Glomerular endothelial cell (primary cell): ENCODE results near the gene PAK6. TPM values are rescaled to one million over a fixed set of nuclear protein-coding genes. Genes with fewer than 3 reads are reported as not detected.

Experiments used
- DNase-seq: peaks from one replicate; pipeline ENCODE4 v3.0.0-alpha.2; 2011; ENCODE audit warnings: low read depth, low spot score; ENCODE audit errors: extremely low read depth
- total RNA-seq: library from RNA; depleted of rRNA; stranded (reverse); fragments of >200 nt; gene quantifications from 2 replicates; pipeline ENCODE4 v1.2.3, GENCODE V29; 2015

Gene PAK6
- total RNA-seq, 1 donor from 2014 or later: not detected

DNA sequence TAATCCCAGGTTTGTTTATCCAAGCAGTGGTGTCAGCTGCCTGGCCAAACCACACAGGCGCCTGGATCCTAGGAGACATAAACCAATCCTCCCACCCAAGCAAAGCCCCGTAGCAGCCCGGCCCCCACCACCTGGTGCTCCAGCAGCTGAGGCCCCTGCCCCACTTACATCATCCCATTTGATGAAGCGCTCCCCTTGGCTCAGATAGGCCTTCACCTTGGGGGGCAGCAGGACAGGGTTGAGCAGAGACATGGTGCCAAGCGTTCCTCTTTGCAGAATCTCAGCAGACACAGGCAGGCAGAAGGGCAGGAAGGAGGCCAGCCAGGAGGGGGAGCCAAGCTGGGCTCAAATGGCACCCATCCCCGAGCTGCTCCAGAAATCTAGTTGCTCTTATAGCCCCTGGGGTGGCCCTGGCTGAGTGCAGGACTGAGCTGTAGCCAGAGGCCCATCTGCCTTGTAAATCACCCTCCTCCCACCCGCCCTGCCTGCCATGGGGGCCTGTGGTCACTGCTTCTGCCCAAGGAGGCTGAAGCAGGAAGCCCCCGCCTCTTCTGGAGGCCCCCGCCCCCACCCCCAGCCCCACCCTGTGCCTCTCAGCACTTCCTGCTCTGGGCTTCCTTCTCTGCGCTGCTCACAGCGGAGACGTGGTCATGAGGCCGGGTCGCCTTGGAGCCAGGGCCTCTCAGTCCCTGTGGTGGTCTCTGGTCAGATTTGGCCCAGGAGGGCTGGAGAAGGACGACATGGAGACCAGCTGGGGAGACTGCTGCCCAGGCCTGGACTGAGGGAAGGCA, 68.8 kb downstream of the PAK6 start, which contains the start of gene PLCB2:
Gene PLCB2, minus strand, starts transcription at position 515 of the 791 bp plus-strand sequence. Its CDS starts 263 bp downstream, at position 252.
- no peak for DNase-seq

DNA sequence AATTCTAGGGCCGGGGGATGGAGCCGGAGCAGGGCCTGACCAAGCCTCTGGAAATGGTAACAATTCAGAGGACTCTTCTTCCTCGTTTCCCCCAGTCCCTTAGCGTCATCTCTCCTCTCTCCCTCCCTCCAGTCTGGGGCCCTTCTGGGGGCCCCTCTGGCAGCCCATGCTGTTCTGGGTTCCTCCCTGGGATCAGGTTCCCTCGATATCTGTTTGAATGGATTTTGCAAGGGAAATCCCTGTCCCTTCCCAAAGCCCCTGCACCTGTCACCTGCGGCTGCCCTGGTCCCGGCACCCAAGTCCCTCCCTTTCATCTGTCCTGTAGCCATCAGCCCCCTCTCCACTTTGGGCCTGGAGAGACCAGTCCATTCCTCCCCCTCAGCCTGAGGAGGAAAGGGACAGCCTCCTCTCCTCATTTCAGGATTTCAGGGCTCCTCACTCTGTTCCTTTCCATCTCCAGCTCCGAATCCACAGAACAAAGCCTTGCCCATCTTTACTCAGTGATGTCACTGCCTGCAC, 70.5 kb downstream of the PAK6 start:
- DNase-seq: no peak

DNA sequence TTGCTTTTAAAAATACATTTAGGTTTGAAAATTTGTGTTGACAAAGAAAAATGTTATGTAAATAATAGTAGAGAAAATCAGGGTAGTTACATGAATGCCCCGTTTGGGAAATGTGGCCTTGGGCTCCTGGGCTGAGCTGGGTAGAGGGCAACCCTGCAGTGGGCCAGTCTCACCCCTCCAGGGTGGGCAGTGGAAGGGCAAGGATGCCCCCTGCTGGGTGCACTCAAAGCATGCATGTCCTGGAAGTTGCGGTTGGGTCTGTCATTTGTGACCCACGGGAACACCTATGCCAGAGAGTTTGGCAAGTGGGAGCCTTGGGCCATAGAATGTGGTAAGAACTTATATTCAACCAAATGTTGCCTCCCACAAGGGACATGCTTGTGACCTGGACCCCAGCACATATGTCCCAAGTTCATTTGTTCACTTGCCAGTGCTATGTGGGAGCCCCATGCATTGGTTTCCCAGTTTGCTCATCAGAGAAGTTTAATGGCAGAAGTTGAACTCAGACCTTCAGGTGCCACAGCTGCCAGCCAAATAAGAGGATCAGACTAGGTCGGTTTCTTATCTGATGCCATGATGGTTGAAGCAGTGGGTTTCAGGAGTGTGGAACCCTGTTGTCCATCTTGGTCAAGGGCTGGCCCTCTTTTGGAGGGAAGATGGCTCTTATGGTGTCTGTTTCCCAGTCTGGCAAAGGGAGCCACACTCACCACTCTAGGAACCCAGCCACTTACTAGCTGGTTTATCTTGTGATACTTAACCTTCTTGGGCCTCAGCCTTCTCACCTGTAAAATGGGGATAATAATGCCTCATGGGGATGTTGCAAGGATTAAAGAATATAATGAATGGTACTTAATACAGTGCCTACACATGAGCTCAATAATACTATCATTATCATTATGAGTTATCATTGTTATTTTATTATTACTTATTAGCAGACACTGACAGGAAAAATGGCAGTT, 71.4 kb downstream of the PAK6 start:
- no peak for DNase-seq

DNA sequence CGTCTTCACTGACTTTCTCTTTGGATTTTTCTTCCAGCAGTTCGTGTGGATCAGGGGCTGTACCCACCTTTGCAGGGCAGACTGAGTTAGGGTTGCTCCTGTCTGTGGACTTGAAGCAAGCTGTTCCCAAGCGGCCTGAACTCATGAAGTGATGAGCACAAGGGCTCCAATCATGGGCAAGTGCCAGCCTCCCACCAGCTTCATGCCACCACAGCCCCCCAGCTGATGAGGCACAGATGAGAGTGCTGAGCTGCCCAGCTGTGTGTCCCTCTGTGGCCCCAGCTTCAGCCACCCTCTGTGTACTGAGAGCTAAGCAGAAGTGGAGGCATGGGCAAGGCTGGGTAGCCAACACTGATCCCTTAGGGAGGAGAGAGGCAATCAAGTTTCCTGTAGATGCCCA, 72.1 kb downstream of the PAK6 start:
- DNase-seq: no peak

DNA sequence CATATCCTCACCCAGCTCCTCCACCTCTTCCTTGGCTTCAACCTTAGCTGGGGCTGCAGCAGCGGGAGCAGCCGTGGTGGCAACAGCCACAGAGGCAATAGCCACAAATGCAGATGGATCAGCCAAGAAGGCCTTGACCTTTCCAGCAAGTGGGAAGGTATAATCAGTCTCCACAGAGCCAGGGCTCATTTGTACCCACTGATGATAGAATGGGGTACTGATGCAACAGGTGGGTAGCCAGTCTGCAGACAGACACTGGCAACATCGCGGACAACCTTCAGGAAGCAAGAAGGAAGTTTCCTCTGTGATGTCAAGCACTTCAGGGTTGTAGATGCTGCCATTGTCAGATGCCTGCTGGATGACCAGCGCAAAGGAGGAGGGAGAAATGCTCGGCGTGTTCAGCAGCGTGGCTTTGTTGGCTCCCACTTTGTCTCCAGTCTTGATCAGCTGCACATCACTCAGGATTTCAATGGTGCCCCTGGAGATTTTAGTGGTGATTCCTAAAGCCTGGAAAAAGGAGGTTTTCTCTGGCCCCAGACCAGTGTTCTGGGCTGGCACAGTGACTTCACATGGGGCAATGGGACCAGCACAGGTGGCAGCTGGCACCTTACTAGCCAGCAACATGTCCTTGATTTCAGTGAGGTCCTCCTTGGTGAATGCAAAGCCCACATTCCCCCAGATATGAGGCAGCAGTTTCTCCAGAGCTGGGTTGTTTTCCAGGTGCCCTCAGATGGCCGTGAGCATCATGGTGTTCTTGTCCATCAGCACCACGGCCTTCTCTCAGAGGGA, 73.7 kb downstream of the PAK6 start:
- no peak for DNase-seq

DNA sequence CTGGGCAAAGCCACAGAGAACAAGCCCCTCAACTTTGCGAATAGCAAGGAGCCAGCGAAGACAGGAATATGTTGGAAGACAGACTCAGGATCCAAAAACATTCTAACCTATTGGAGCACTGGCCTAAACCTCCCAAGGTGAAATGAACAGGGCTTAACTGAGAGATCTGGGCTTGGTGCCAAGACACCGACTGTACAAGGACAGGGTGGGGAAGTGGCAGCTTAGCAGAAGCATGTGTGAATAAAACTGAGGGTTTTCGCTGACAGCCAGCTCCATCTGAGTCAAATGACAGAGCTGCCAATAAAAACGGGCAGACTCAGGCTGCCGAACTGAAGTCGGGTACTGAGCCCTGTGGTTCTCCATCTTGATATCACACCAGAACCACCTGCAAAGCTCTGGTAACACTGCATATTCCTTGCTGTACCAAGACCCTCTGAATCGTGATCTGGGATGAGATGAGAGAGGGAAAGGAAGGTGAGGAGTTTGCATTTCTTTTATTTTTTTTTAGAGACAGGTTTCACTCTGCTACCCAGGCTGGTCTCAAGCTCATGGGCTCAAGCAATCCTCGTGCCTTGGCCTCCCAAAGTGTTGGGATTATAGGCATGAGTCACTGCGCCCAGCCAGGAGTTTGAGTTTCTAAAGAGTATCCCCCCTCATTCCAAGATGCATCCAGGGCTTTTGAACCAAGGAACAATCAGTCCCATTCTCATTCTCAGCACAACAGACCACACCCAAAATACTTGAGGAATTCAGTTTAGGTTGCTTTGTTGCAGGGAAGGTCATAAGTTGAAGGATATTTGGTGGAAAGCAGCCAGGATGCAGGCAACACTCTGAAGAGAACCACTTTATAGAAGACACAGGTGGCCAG, 74.9 kb downstream of the PAK6 start:
- no peak for DNase-seq

DNA sequence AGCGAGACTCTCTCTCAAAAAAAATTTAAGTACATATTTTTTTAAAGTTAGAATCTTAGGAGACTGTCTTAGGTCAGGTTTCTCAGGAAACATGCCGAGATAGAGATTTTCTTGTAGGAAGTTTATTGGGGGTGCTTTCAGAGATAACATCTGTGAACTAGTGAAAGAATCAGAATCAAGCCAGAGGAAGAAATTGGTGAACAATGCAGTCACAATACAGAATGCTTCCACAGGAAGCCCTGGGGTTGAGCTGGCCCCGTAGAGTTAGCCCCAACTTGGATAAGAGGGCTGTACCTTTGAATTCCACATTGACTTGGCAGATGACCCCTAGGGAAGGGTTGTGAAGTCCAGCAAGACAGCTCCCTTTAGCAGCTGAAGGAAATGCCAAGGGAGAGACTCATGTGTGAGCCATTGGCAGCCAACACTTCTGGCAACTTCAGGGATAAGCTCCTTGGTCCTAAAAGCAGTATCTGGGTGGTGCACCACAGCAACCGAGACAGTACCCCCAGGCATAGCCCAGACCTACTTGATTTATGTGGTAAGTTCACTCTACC, 75.9 kb downstream of the PAK6 start:
- no peak for DNase-seq

DNA sequence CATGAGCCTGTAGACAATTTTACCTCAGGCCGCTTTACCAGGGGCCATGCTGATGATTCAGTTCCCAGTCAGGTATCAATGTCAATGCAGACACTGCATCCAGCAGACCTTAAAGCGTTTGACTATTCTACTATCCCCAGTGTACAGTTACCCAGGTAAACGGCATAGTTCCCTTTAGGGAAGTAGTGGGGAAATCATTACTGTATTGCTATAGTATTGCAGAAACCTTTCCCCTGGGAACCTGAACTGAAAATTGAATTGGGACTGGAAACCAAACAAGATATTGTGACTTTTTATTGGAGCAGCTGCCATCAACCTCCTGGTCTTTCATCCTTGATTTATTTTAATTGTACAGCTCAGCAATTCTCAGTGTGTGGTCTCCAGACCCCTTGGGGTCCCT, 78.1 kb downstream of the PAK6 start:
- no peak for DNase-seq

DNA sequence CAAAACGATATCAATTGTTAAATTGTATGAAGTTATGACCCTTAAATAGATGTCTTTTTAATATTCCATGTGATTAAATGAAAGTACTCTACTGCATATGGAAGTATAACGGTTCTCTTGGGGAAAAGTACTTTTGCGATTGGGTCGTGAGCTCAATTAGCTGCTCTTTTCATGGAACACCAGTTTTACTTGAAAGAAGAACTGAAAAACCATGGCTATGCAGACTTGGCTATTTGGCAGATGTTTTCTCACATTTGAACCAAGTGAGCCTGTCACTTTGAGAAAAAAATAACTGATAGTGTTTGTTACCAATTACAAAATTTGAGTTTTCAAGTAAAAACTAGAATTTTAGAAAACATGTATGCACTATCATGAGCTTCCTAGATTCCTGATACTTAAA, 78.7 kb downstream of the PAK6 start:
- DNase-seq: no peak

DNA sequence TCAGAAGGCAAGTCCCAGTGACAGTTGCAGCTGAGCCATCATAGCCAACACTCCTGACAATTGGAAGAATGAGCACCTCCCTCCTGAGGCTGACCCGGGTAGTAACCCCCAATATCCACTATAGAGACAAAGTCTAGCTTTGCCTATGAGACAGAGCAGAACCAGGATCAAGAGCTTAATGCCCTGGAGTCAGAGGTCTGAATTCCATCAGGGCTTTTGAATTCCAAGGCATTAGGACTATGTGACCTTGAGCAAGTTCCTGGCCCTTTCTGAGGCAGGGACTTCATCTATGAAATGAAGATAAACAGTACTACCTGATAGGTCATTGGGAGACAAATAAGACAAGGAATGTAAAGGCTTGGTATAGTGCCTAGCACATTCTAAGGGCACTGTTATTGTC, 81.5 kb downstream of the PAK6 start:
- DNase-seq: no peak

DNA sequence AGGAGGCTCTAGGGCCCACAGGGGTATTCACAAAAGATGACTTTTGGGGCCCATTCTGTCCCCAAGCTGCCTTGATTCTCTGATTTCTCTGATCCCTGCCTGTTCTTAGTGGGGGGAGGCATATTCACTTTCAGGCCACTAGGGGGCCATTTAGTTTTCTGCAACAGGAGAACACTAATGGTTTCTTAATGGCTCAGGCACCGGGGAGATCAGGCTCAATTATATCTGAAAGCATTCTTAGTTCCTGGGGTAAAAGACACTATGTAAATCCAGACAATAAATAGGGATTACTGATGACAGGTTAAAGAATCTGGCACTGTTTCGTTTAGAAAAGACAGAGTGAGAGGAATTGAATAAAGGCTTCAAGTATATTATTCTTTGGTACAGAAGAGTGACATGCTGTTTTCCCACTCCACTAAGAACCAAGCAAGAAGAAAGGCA, 82.1 kb downstream of the PAK6 start:
- DNase-seq: no peak

DNA sequence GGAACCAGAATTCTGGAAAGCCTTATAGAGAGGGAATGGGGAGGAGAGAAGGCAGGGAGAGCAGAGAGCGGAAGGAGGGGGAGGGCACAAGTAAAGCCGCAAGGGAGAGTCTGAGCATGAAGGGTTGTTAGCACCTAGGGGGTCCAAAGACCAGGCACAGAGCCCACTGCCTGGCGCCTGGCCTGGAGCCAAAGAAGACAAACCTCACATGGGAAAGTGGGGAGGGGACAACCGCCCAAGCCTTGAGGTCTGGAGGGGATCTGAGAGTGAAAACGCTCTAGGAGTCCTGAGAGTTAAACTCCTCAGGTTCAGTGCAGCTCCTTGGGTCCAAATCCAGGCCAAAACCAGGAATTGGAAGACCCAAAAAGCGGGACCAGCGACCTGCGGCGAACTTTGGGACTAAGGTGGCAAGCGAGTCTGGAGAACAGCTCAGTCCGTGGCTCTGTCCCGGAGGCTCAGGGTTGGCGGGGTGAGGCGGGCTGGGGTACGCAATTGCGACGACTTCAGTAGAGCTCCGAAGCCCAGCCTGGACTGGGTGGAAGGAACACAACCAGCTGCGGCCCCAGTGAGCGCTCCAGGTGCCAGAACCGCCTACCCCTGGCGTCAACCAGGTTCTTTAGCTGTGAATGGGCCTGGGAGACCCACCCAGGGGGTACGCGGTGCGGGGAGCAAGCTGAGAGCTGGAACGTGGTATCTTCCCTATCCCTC, 83.8 kb downstream of the PAK6 start:
- no peak for DNase-seq

DNA sequence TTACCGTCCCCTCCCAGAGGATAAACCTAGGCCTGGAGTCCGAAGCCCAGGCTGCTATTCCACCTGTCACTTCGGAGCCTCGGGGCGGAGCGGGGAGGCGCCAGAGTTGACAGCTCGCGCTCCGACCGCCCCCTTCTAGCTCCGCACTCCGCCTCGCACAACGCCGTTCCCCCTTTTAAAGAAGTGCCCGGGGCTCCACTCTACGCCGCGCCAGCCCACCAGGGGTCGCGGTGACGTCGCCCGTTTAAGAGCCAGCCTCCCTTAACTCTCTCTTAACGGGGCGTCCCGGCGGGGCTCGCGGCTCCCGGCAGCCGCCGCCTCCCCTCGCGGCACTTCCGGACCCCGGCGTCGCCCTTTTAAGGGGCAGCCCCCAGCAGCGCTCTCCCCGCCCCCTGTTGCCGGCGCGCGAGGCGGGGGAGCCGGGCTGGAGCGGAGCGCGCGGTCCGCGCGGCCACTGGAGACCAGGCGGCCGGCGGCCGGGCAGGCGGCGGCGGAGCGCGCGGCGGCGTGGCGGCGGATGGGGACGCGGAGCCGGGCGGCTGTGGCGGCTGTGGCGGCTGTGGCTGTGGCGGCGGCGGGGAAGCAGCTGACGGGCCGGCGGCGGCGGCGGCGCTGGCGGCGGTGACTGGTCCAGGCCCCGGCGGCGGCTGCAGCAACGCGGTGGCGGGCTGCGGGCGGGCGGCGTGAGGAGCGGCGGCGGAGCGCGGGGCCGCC, 84.5 kb downstream of the PAK6 start, which contains the start of gene INAFM2:
Gene INAFM2, plus strand, starts transcription at position 454 of the 714 bp plus-strand sequence. CDS start 364 bp downstream, outside the sequence.
- DNase-seq: no peak

DNA sequence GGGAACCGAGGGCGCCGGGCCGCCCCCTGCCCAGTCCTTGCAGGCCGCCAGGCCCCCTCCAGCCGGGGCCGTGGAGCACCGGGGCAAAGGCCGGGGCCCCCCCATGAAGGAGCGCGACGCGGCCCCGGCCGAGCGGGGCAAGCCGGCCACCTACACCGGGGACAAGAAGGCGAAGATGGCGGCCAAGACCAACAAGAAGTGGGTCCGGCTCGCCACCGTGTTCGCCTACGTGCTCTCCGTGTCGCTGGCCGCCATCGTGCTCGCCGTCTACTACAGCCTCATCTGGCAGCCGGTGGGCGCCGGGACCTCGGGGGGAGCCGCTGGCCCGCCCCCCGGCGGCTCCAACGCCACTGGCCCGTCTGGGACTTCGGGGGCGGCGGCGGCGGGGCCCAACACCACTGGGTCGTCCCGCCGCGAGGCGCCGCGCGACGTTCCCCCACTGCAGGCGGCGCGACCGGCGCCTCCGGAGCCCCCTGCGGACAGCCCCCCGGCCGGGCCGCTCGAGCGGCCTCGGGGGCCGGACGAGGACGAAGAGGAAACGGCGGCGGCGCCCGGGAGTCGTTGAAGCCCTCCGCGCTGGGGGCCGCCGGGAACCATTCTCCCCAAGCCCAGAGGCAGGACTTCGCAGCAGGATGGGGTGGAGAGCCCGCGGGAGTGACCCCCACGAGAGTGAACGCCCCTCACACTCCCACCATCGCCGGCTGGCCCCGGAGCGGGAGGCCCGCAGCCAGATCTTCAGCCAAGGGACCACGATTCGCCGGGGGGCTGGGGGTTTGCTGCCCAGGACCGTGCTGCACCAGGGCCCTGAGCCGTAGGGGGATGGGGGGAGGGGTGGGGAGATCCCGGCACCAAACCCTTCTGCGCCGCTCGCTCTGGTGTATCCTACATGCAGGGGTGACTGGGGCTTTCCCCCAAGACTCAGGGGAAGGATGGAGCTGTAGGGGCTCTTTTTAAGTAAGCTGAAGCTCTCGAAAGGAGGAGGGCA, 85.4 kb downstream of the PAK6 start:
- DNase-seq: no peak

DNA sequence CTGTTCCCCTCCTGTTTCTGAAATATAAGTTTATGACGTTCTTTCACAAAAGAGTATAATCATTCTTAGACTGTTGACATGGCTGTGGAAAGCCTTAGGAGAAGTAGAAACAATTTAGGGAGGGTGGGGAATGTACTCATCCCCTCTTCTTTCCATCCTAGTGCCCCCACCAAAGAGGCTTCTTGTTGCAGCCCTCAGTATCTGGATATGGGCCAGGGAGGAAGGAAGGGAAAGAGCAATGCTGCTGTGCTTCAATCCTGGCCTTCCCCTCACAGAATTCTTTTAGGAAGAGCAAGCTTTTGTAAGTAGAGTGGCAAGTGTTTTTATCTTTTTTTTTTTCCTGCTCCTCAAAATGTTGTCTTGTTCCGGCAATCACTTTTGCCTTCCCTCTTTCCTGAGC, 86.3 kb downstream of the PAK6 start:
- DNase-seq: no peak

DNA sequence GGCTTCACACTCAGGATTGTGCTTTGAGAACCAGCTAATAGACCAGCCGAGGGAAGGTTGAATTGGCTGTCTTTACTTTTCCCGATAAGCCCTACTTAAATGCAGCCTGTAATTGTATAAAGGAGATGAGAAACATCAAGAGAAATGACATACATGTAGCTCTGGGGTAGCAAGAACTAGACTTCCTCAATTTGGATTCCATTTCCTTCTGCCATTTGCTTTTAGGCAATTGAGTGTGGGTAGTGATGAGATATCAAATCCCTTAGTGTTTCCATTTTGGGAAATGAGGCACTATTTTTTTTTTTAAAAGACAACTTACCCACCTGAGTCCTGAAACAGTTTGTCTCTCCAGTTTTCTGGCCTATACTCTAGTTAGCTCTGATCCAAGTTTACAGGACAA, 86.8 kb downstream of the PAK6 start:
- DNase-seq: no peak
